Endodermal cell (in vitro differentiated cells): ENCODE measurements around the gene FNDC11. TPM values are rescaled to one million over a fixed set of nuclear protein-coding genes. Genes with fewer than 3 reads are reported as not detected.

Experiments used
- DNase-seq: peaks from one replicate; pipeline ENCODE4 v3.0.0-alpha.2; 2017
- H3K27ac ChIP-seq: 2 replicates; pipeline ENCODE4 v1.5.1; 2013; ENCODE audit warnings: mild to moderate bottlenecking, low read depth, low read length, moderate library complexity
- H3K27me3 ChIP-seq: 2 replicates; pipeline ENCODE4 v1.6.1; 2013; ENCODE audit warnings: mild to moderate bottlenecking, low read length, moderate library complexity; ENCODE audit not compliant: insufficient read depth, control insufficient read depth, poor library complexity, severe bottlenecking
- H3K36me3 ChIP-seq: 2 replicates; pipeline ENCODE4 v1.7.0; 2013; ENCODE audit warnings: mild to moderate bottlenecking, low read length, moderate library complexity; ENCODE audit not compliant: control insufficient read depth, insufficient read depth
- H3K4me1 ChIP-seq: one replicate; pipeline ENCODE4 v1.7.0; 2013; ENCODE audit warnings: low read length; ENCODE audit not compliant: control insufficient read depth, insufficient read depth
- H3K4me3 ChIP-seq: 2 replicates; pipeline ENCODE4 v1.5.1; 2013; ENCODE audit warnings: mild to moderate bottlenecking, low read length, moderate library complexity
- H3K9ac ChIP-seq: 2 replicates; pipeline ENCODE4 v1.6.1; 2013; ENCODE audit warnings: mild to moderate bottlenecking, low read length, moderate library complexity; ENCODE audit not compliant: poor library complexity, severe bottlenecking; ENCODE audit errors: extremely low read depth
- H3K9me3 ChIP-seq: 2 replicates; pipeline ENCODE4 v1.6.1; 2013; ENCODE audit warnings: mild to moderate bottlenecking, low read length, moderate library complexity; ENCODE audit not compliant: control insufficient read depth
- H3K27ac Mint-ChIP-seq: 2 replicates; pipeline ENCODE4 v1.8.0; 2020; ENCODE audit warnings: mixed read lengths
- H3K27me3 Mint-ChIP-seq: 2 replicates; pipeline ENCODE4 v1.8.0; 2021; ENCODE audit warnings: mild to moderate bottlenecking, mixed read lengths; ENCODE audit not compliant: insufficient read depth
- H3K36me3 Mint-ChIP-seq: 2 replicates; pipeline ENCODE4 v1.8.0; 2020; ENCODE audit warnings: low read depth, mixed read lengths
- H3K4me1 Mint-ChIP-seq: 2 replicates; pipeline ENCODE4 v1.8.0; 2020; ENCODE audit warnings: mixed read lengths
- H3K4me3 Mint-ChIP-seq: 2 replicates; pipeline ENCODE4 v1.8.0; 2020; ENCODE audit warnings: mild to moderate bottlenecking, moderate library complexity, mixed read lengths
- H3K9me3 Mint-ChIP-seq: 2 replicates; pipeline ENCODE4 v1.8.0; 2020; ENCODE audit warnings: mild to moderate bottlenecking, mixed read lengths
- CTCF ChIP-seq: fragments of 200-600 bp; sonication (generic); conservative IDR thresholded peaks from 2 replicates; pipeline ENCODE4 v1.5.0; 2021; ENCODE audit warnings: antibody characterized with exemption, mild to moderate bottlenecking
- WGBS, 2 experiments: methylation state at CpG; one replicate each; pipeline versions ENCODE4 v1.1.5 to v1.1.7; 2013; ENCODE audit warnings: missing lambda C conversion rate in 2 of 2, mixed read lengths in 1 of 2; ENCODE audit not compliant: insufficient coverage in 1 of 2, insufficient read length in 1 of 2; 5-methylcytosine and 5-hydroxymethylcytosine counted together
- total RNA-seq, 2 donors: library from RNA; stranded (reverse); fragmentation: NEBNext Ultra II Directional in 1 of 2; extraction: Animal tissue kit (Norgen Biotek cat#: 25700) in 1 of 2; gene quantifications; 2 replicates in 1 of 2; 3 replicates in 1 of 2; pipeline ENCODE4 v1.2.1, GENCODE V29; 2021

Gene FNDC11
- total RNA-seq, 2 donors from 2014 or later: 1.8 to 2.4 TPM

- TF ChIP-seq CTCF: no peak
- H3K36me3 Mint-ChIP-seq: peaks cover 23% of the 10 kb centered on the region
- 91 to 95% methylated on average over 4 to 11 of the region's 11 CpGs for WGBS, 2 experiments
- no peak overlapping the region for H3K27ac ChIP-seq
- H3K27ac Mint-ChIP-seq: peak overlapping the region; percentile 42
- no peak overlapping the region for H3K4me3 Mint-ChIP-seq
- H3K9me3 Mint-ChIP-seq: no peaks in the 10 kb centered on the region
- H3K9ac ChIP-seq: no peak overlapping the region
- no peaks in the 10 kb centered on the region for H3K36me3 ChIP-seq
- H3K27me3 Mint-ChIP-seq: no peaks in the 10 kb centered on the region
- no peaks in the 10 kb centered on the region for H3K4me1 ChIP-seq
- H3K4me3 ChIP-seq: no peak overlapping the region
- no peak for DNase-seq
- H3K4me1 Mint-ChIP-seq: peaks cover 5% of the 10 kb centered on the region
- H3K27me3 ChIP-seq: no peaks in the 10 kb centered on the region
- H3K9me3 ChIP-seq: no peaks in the 10 kb centered on the region
Measured at GRCh38 chr20:63588641-63589041, 34.7 kb downstream of the FNDC11 start.

GRCh38 chr20:63589261-63590217 is 35.6 kb downstream of the FNDC11 start:
- Mint-ChIP-seq H3K36me3 (peaks cover 23% of the 10 kb centered on the region), H3K27me3 (no peaks in the 10 kb centered on the region), H3K27ac (no peak overlapping the region), H3K9me3 (no peaks in the 10 kb centered on the region), H3K4me3 (no peak overlapping the region), H3K4me1 (peaks cover 5% of the 10 kb centered on the region)
- no peaks in the 10 kb centered on the region for H3K4me1 ChIP-seq
- H3K27ac ChIP-seq: no peak overlapping the region
- no peaks in the 10 kb centered on the region for H3K27me3 ChIP-seq
- H3K9me3 ChIP-seq: no peaks in the 10 kb centered on the region
- H3K36me3 ChIP-seq: no peaks in the 10 kb centered on the region
- DNase-seq: no peak
- TF ChIP-seq CTCF: no peak
- H3K9ac ChIP-seq: no peak overlapping the region
- H3K4me3 ChIP-seq: no peak overlapping the region
- WGBS, 2 experiments: 92 to 97% methylated on average over 26 to 38 of the region's 38 CpGs

- H3K4me1 ChIP-seq: no peaks in the 10 kb centered on the region
- H3K27ac Mint-ChIP-seq: no peak overlapping the region
- peaks cover 28% of the 10 kb centered on the region for H3K36me3 Mint-ChIP-seq
- WGBS, 2 experiments: 95% methylated on average over 43 to 52 of the region's 52 CpGs
- H3K9ac ChIP-seq: no peak overlapping the region
- no peak overlapping the region for H3K4me3 ChIP-seq
- H3K9me3 Mint-ChIP-seq: no peaks in the 10 kb centered on the region
- no peaks in the 10 kb centered on the region for H3K9me3 ChIP-seq
- H3K27me3 ChIP-seq: no peaks in the 10 kb centered on the region
- TF ChIP-seq CTCF: no peak
- no peaks in the 10 kb centered on the region for H3K36me3 ChIP-seq
- H3K4me3 Mint-ChIP-seq: no peak overlapping the region
- no peak overlapping the region for H3K27ac ChIP-seq
- H3K27me3 Mint-ChIP-seq: no peaks in the 10 kb centered on the region
- H3K4me1 Mint-ChIP-seq: peaks cover 5% of the 10 kb centered on the region
- DNase-seq: no peak
Measured at GRCh38 chr20:63590218-63591146, 36.5 kb downstream of the FNDC11 start.
